Upper lobe of right lung (tissue), 1 donor: Measurements from ENCODE around the gene NGDN. TPM values are rescaled to one million over a fixed set of nuclear protein-coding genes. Genes with fewer than 3 reads are reported as not detected.

Experiments used
- ATAC-seq: fragments of 200-7000 bp; cut with Tn5 transposase; one replicate; pipeline ENCODE4 v1.9.1; 2020; ENCODE audit warnings: mild to moderate bottlenecking, moderate library complexity
- DNase-seq: peaks from one replicate; pipeline ENCODE4 v3.0.0-alpha.2; 2020
- H3K27ac ChIP-seq: fragments of 200-600 bp; one replicate; pipeline ENCODE4 v1.8.0; 2022
- H3K27me3 ChIP-seq: fragments of 200-600 bp; one replicate; pipeline ENCODE4 v1.8.0; 2022; ENCODE audit warnings: mild to moderate bottlenecking
- H3K36me3 ChIP-seq: fragments of 200-600 bp; one replicate; pipeline ENCODE4 v1.8.0; 2022
- H3K4me1 ChIP-seq: fragments of 200-600 bp; one replicate; pipeline ENCODE4 v1.8.0; 2022
- H3K4me3 ChIP-seq: fragments of 200-600 bp; one replicate; pipeline ENCODE4 v1.8.0; 2022; ENCODE audit warnings: mild to moderate bottlenecking
- H3K9me3 ChIP-seq: fragments of 200-600 bp; one replicate; pipeline ENCODE4 v1.8.0; 2022
- intact Hi-C: fragments of 100-400 bp; cut with DNase I; formaldehyde crosslinking; loops from one replicate; pipeline ENCODE4 v1.11.0; 2022
- total RNA-seq: library from RNA; stranded (reverse); fragmentation: NEBNext Ultra II Directional; extraction: Animal tissue kit (Norgen Biotek cat#: 25700); gene quantifications from one replicate; pipeline ENCODE4 v1.2.1, GENCODE V29; 2021
- TF ChIP-seq, protein P1 (sequence below): fragments of 200-600 bp; IDR thresholded peaks from one replicate; pipeline ENCODE4 v1.8.0; 2022; ENCODE audit warnings: antibody characterized with exemption
- donor health status: DM: no; HTN: yes; CAD: no; lungs with severe emphysema.

Gene NGDN
- total RNA-seq, 1 donor from 2014 or later = 32.3 TPM

DNA sequence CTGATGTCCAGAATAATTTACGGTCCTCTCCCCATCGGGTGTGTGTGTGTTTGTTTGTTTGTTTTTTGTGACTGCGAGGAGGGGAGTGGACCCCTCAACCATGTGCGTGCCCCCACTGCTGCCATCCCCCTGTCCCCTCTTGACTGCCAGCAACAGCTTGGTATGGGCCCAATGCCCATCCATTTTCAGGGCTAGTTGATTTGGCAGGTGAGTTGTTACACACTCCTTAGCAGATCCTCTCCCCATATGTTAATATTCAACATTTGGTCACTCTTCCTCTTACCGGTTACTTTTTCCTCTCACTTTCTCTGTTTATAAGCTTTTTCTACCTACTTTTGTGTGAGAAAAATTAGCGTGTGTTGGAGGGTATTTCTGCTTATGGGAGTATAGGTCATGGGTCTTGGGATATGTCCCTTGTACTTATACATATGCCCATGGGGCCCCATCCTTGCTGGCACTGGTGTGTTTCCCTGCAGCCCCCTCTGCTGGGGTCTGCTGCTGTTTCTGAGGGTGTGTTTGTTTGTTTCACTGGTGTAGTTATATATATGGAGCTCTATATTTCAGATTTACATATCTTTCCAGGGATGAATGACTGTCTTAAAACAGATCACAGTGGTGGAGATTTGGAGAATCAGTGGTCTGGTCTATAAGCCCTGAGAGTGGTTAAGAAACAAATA, 48.3 kb downstream of the NGDN start:
- TF ChIP-seq, protein P1, sequence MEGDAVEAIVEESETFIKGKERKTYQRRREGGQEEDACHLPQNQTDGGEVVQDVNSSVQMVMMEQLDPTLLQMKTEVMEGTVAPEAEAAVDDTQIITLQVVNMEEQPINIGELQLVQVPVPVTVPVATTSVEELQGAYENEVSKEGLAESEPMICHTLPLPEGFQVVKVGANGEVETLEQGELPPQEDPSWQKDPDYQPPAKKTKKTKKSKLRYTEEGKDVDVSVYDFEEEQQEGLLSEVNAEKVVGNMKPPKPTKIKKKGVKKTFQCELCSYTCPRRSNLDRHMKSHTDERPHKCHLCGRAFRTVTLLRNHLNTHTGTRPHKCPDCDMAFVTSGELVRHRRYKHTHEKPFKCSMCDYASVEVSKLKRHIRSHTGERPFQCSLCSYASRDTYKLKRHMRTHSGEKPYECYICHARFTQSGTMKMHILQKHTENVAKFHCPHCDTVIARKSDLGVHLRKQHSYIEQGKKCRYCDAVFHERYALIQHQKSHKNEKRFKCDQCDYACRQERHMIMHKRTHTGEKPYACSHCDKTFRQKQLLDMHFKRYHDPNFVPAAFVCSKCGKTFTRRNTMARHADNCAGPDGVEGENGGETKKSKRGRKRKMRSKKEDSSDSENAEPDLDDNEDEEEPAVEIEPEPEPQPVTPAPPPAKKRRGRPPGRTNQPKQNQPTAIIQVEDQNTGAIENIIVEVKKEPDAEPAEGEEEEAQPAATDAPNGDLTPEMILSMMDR = no peak
- Histone ChIP-seq H3K27ac (no peak overlapping the region), H3K4me1 (no peaks in the 10 kb centered on the region), H3K27me3 (no peaks in the 10 kb centered on the region), H3K36me3 (no peaks in the 10 kb centered on the region), H3K9me3 (no peaks in the 10 kb centered on the region), H3K4me3 (no peak overlapping the region)
- ATAC-seq = no peak
- no peak for DNase-seq
- intact Hi-C loops = no loop called here

DNA sequence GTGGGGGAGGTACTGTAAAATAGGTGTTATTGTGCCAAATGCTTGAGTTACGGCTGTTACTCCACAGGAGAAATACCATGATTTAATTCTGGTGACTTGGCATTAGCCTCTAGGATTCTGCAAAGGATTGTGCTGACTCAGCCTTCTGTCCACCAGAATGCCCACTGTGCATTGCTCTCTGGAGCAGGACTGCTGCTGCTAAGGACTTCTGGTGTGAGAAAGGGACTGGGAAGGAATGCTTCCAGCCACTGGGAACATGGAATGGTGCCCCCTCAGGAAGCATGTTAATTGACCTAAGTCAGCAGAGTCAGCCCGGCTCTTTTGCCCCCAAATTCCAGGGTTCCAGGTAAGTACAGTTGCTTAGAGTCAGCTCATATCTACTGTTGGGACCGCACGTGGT, 49.2 kb downstream of the NGDN start:
- intact Hi-C loops = no loop called here
- Histone ChIP-seq H3K4me1 (no peaks in the 10 kb centered on the region), H3K27me3 (no peaks in the 10 kb centered on the region), H3K36me3 (no peaks in the 10 kb centered on the region), H3K4me3 (no peak overlapping the region), H3K27ac (no peak overlapping the region), H3K9me3 (no peaks in the 10 kb centered on the region)
- TF ChIP-seq, protein P1 = no peak
- no peak for ATAC-seq
- no peak for DNase-seq

DNA sequence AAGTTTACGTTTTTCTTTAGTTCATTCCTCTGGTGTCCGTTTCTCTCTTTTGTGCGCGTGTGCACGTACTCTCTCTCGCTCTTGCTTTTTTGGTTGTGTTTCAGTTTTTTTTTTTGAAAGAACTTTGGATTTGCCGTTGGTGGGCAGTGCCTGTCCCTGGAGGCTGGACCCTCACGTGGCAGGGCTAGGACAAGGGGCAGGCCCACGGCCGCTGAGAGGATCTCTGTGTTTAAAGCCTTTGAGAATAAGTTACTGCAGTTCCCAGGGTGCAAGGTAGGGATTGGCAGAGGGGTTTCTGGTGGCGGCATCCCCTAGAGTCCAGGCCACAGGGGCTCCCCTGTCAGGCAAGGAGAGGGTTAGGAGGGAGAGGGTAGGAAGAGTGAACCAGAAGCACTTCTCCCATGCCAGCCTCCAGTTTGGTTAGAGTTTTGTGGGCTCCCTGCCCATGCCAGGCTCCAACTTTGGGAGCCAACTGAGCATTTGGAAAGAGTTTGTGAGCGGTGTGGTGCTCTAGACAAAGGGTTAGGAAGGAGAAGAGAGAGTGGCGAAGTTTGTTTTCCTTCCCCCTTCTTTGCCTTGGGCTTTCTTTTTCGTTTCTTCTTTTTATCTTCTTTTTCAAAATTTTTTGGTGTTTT, 51.5 kb downstream of the NGDN start:
- TF ChIP-seq, protein P1 = no peak
- no peaks in the 10 kb centered on the region for H3K27me3 ChIP-seq
- no peak overlapping the region for H3K4me3 ChIP-seq
- no peaks in the 10 kb centered on the region for H3K9me3 ChIP-seq
- H3K27ac ChIP-seq = no peak overlapping the region
- no peaks in the 10 kb centered on the region for H3K36me3 ChIP-seq
- ATAC-seq (no peak), DNase-seq (no peak)
- no peaks in the 10 kb centered on the region for H3K4me1 ChIP-seq
- intact Hi-C loops = no loop called here

DNA sequence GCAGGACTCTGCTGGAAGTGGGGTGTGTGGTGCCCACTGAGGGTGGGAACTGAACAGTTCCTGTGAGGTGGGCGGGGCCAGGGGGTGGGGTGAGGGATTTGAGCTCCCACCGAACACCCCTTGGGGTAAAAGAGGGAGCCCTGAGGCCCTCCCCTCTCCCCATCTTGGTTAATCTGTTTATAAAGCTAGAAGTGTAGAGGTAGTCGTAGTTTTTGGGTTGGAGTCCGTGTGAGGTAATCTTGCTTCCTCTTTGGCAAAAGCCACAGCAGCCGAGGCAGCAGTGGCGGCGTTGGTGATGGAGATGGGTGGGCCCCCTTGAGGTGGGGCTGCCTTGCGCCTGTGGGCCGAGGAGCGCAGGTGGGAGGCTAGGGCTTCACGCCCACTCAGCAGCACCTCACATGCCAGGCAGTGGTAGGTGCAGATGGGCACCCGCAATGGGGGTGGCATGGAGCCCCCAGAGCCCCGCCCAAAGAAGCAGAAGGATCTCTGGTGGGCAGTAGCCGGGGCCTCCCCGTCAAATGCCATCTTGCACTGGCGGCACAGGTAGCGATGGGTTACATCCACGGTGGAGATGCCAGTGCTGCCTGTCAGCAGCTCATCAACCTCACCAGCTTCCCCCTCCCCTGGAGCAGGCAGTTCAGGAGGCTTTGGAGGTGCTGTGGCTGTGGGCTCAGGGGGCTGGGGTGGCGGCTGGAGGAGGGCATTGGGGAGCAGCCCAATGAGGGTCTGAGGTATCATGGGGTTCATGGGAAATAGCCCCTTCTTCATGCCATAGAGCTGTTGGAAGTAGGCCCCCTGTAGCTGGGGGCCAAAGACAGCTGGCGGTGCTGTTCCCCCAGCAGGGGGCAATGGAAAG, 52.5 kb downstream of the NGDN start:
- DNase-seq = no peak

DNA sequence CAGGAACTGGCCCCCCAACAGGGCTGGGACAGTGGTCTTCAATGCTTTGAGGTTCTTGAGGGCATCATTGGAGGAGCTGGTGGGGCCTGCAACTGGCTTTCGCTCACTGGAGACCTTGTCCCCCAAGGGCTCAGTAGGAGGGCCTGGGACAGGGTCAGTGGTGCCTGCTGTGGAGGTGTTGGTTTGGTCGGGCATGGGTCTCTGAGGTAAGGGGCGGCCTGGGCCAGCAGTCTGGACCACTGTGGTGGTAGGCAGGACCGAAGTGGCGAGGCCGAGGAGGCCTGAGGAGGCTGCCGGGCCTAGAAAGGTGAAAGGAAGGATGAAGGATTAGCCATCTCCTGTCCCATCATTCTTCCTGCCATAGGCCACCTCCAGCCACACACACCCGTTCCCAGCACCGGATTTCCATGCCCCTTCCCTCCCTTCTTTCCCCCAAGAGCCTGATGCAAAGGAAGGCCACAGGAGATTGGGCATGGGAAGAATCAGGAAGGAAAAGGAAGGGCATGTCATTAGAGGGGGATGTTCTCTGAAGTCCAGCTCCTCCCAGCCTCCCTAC, 53.2 kb downstream of the NGDN start:
- Histone ChIP-seq H3K36me3 (no peaks in the 10 kb centered on the region), H3K4me1 (no peaks in the 10 kb centered on the region), H3K27me3 (no peaks in the 10 kb centered on the region), H3K9me3 (no peaks in the 10 kb centered on the region), H3K4me3 (no peak overlapping the region), H3K27ac (no peak overlapping the region)
- DNase-seq = no peak
- intact Hi-C loops = no loop called here
- no peak for ATAC-seq
- TF ChIP-seq, protein P1 = no peak

More for the DNA sequence above, 52.5 kb downstream of the NGDN start:
- intact Hi-C loops = no loop called here
- TF ChIP-seq, protein P1 = no peak
- Histone ChIP-seq H3K27me3 (no peaks in the 10 kb centered on the region), H3K36me3 (no peaks in the 10 kb centered on the region), H3K27ac (no peak overlapping the region), H3K4me3 (no peak overlapping the region), H3K9me3 (no peaks in the 10 kb centered on the region), H3K4me1 (no peaks in the 10 kb centered on the region)
- no peak for ATAC-seq
